Activated CD8-positive, alpha-beta memory T cell treated with anti-CD3 and anti-CD28 coated beads, Interleukin-2, amount 50 U/mL, for 24 hours (primary cell): ENCODE data around the gene PTPRN2.

ENCODE experiments used
- DNase-seq: peaks from one replicate; pipeline ENCODE4 v3.0.0-alpha.2; 2020; ENCODE audit errors: extremely low read depth

PTPRN2 gene

DNA sequence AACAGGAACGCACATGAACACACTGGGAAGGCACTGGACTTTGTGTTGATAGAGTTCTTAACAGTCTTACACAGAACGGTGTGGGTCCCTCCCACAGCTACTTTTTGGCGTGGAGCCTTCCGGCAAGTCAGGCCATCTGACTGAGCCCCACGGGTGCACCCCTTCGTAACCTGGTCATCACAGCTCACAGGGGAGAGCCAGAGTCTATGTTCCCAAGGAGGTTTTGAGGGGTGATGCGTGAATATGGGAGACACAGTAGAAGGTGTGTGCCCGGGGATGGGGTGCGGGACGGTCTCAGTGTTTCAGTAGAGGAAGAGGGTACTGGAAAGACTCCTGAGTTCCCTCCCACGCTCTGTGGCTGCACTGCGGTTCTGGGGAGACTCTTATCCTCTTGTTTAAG, 959.2 kb downstream of the PTPRN2 start:
- no peak for DNase-seq

GRCh38 chr7:157627646-157628045, 960.0 kb downstream of the PTPRN2 start:
- DNase-seq: no peak

DNA sequence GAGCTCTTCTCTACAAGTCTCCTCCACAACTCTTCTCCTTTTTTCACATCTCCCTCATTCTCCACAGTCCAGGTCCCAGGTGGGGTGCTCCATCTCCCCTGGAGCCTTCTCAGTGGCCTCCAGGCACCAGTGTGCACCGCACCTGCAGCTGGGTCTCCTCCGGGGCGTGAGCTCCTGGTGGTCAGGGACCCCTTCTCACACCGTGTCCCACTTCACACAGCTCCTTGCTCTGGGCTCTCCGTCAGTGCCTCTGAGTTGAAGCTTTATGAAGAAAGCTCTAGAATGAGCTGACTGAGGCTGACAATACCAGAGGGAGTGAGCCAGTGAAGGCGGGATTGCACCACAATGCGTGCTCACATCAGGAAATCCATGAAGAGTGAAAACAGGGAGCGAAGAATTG, 960.6 kb downstream of the PTPRN2 start:
- no peak for DNase-seq

DNA sequence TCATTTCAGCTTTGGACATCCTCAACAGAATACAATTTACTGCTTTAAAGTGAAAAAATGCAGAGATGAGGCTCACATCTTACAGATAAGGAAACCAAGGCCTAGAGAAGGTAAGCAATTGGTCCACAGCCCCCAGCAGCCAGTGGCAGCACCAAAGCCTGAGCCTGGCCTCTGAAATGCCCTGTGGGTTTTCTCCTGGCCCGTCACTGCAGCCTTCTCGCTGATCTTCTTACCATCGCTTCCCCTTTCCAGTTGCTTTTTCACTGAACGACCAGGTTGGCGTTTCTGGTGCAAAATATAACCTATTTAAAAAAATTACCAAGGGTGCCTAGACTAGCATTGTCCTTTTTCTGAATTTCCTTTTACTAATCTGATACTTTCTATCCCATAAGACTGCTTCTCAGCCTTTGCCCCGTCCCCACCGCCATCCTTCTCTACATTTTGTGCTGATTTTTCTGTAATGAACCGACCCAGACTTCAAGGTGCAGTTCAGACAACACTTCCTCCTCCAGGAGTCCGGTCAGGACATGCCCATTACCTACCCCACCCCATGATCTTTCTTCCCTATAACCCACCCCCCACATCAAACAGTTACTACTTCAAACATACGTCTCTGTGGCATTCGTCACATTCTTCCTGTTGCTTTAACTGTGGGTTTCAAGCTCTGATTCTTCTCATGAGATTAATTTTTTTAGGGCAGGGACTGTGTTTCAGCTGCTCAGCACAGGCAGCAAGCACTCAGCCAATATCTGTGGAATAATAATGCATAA, 961.5 kb downstream of the PTPRN2 start:
- no peak for DNase-seq

DNA sequence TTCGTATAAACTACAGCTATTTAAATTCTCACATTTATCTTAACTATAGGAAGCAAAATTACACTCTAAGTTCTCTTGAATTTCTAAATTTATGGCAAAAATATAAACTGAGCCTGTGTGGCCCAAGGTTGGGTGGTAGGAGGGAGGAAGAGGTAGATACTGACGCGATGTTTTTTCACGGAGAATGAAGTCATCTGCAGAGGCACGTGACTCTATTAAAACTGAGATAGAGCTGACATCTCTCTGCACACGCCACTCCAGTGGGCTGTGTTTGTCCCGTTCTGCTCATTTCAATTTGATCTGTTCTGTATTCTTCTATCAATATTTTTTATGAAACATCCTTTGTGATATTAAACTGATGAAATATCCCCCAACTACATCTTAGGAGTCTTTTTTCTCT, 964.1 kb downstream of the PTPRN2 start:
- DNase-seq: no peak

GRCh38 chr7:157622408-157623205, 965.0 kb downstream of the PTPRN2 start:
- no peak for DNase-seq

- DNase-seq: no peak
Observed at GRCh38 chr7:157622000-157622399, 965.6 kb downstream of the PTPRN2 start.

DNA sequence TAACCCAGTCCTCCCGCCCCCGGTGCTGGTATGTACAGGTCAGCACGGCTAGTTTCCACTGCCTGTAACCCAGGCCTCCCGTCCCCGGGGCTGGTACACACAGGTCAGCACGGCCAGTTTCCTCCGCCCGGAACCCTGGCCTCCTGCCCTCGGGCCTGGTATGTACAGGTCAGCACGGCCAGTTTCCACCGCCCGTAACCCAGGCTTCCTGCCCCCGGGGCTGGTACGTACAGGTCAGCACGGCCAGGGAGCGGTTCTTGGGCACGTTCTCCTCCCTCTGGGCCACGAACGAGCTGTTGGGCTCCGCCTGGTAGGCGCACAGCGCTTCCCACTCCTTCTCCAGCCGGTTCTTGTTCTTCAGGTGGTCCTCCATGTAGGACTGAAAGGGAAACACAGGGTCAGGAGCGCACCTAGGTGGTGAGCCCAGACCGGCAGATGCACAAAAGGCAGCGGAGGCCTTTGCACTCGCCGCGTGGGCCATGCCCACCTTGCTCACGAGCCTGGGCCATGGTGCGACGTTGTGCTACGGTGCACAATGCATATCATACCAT, 966.4 kb downstream of the PTPRN2 start:
- no peak for DNase-seq

DNA sequence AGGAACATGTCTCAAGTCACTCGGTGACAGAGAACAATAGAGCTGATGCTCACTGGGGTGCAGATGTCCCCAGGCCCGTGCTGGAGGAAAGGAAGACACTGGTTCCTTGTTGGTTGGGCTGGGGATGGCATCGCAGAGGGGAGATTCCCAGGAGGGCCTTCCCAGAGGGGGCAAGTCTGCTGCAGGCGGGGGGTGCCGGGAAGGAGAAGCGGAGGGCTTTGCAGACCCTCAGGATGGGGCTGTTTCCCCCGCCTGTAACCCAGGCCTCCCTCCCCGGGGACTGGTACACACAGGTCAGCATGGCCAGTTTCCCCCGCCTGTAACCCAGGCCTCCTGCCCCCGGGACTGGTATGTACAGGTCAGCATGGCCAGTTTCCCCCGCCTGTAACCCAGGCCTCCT, 967.0 kb downstream of the PTPRN2 start:
- no peak for DNase-seq

- DNase-seq: no peak
Observed at GRCh38 chr7:157619753-157620525, 967.7 kb downstream of the PTPRN2 start.

DNA sequence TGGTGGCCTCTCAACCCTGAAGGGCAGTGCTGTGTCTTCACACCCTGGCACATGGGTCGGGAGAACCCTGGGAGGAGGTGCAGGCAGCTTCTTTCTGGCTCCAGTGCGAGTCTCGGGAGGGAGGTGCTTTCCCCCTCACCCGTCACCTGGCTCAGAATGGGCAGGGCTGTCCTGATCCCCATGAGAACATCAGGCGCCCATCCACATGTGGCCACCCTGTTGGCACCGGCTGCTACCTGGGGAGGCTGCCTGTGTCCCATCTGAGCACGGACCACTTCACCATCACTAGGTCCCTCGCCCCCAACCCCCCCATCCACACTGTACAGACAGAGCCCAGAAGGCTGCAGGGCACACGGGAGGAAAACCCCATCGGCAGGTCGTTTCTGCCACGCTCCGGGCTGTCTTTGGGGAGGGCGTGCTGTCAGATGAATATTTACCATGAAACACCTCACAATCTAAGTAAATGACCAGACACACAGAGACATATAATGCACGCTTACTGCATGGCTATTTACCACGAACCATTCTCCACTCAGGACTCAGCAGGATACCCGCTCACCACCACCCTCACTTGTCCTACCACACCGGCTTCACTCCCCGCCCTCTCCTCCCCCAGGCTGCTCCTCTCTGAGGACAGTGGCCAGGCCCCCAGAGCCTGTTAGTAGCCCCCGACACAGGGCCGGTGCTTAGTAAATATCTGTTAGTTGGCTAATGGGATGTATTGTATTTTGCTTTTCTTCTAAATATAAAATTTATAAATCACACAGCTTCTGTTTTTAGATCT, 968.6 kb downstream of the PTPRN2 start:
- DNase-seq: no peak

DNA sequence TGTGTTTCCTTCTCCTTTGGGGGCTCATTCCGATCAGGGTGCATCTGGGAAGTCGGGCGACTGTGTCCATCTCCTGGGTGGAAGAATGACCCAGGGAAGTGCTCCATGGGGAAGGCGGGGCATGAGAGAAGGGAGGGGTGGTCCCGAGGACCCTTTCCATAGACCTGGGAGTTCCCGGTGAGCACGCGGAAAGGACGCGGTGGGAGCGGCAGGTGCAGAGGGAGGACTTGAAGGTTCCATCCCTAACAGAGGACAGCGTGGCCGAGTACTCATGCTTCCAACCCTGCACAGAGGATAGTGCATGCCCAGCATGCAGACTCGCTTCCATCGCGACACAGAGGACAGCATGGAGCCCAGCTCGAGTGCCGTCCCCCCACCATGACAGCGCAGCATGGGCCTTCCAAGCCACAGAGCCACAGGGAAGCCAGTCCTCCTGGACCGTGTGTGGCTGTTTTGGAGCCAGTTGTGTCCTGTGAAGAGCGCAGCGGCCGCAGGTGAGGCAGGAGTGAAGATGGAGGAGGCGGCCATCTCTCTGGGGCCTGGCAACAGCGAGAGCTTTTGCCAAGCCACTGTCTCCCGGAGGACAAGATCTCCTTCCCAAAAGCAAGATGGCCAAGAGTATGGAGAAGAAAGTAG, 969.4 kb downstream of the PTPRN2 start:
- no peak for DNase-seq

GRCh38 chr7:157617401-157617800, 970.2 kb downstream of the PTPRN2 start:
- no peak for DNase-seq

DNA sequence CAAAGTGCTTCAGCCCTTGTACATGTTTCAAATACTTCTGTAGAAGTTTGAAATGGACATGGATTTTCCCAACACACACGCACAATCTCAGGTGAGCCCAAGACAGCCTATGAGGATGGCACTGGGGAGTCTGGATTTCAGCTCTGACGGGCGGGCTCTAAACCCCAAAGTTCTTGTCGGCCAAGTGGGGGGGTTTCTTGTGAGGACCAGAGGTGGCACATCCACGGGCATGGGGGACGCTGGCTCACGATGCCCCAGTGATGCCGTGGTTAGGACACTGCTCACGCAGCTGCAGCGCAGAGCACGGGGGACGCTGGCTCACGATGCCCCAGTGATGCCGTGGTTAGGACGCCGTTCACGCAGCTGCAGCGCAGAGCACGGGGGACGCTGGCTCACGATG, 970.7 kb downstream of the PTPRN2 start:
- DNase-seq: no peak

DNA sequence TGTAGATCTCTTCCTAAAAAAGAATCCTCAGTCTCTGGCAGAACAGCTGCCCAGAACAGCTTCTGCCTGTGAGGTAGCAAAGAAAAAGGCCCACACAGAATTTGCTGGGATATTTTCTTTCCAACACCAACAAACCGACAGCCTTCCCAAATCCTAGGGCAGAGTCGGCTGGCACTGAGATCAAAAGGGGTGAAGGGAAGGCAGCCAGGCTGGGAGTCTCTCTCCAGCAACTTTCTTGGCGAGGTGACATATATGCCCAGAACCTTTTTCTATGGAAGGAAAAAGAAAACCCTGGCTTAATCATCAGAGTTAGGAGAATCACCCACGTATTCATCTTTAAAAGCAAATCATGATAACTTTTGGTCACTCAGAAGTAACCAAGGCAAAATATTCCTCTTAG, 971.2 kb downstream of the PTPRN2 start:
- DNase-seq: no peak

GRCh38 chr7:157615852-157616251, 971.8 kb downstream of the PTPRN2 start:
- no peak for DNase-seq

GRCh38 chr7:157615101-157615817, 972.4 kb downstream of the PTPRN2 start:
- no peak for DNase-seq

- no peak for DNase-seq
Observed at GRCh38 chr7:157614457-157615020, 973.1 kb downstream of the PTPRN2 start.

GRCh38 chr7:157613575-157614322, 973.9 kb downstream of the PTPRN2 start:
- no peak for DNase-seq
